Testis (tissue), 3 donors: ENCODE measurements around the gene CCT4. TPM values are rescaled to one million over a fixed set of nuclear protein-coding genes. Genes with fewer than 3 reads are reported as not detected.
A peak's percentile ranks its signal among the peaks of the same experiment; 100 is the strongest.
"Not testable (repeated sequence)": the region's sequence is repeated elsewhere in the genome, so short reads cannot be mapped to it uniquely, and the experiment has no call there.

ENCODE experiments used
- DNase-seq: peaks from one replicate; pipeline ENCODE4 v3.0.0-alpha.2; 2019
- H3K27ac ChIP-seq, 2 donors: fragments of 200-600 bp; sonication (generic); one replicate each; pipeline ENCODE4 v1.5.1; 2019
- H3K27me3 ChIP-seq: fragments of 200-600 bp; sonication (generic); one replicate; pipeline ENCODE4 v1.5.1; 2019
- H3K36me3 ChIP-seq: fragments of 200-600 bp; sonication (generic); one replicate; pipeline ENCODE4 v1.5.1; 2017; ENCODE audit warnings: low read depth; ENCODE audit errors: missing control alignments
- H3K4me1 ChIP-seq: fragments of 200-600 bp; sonication (generic); one replicate; pipeline ENCODE4 v1.5.1; 2019
- H3K4me3 ChIP-seq, 2 donors: fragments of 200-600 bp; sonication (generic); one replicate each; pipeline ENCODE4 v1.5.1; 2017 to 2019
- H3K9me3 ChIP-seq: fragments of 200-600 bp; sonication (generic); one replicate; pipeline ENCODE4 v1.5.1; 2017
- POLR2A ChIP-seq: fragments of 450-650 bp; IDR thresholded peaks from one replicate; pipeline ENCODE4 v1.6.1; 2017; ENCODE audit warnings: antibody characterized with exemption, mild to moderate bottlenecking, moderate library complexity
- WGBS, 2 donors: methylation state at CpG; one replicate each; pipeline ENCODE4 v1.1.5; 2018; 5-methylcytosine and 5-hydroxymethylcytosine counted together
- intact Hi-C: fragments of 100-400 bp; cut with DNase I; formaldehyde crosslinking; loops from one replicate; pipeline ENCODE4 v1.15.1; 2023; ENCODE audit warnings: low total_unique reads
- polyA plus RNA-seq: library from polyadenylated mRNA; stranded (reverse); fragments of 350-450 nt; fragmentation: Illumina TruSeq; extraction: RNeasy Lipid Tissue Mini Kit (QIAGEN cat#74804); gene quantifications from one replicate; pipeline ENCODE4 v1.2.3, GENCODE V29; 2014; ENCODE audit warnings: low read depth, low replicate concordance; ENCODE audit not compliant: insufficient read depth
- total RNA-seq, 2 donors: library from RNA; depleted of rRNA; stranded (reverse); fragments of >200 nt; gene quantifications; one replicate each; pipeline ENCODE4 v1.2.3, GENCODE V29; 2016
- TF ChIP-seq, protein P1 (sequence below), 3 experiments: fragments of 450-650 bp in 2 of 3; fragments of 200-600 bp in 1 of 3; sonication (generic) in 1 of 3; IDR thresholded peaks; one replicate each; pipeline ENCODE4 v1.5.1; 2016 to 2019; ENCODE audit warnings: antibody characterized with exemption in 3 of 3, mild to moderate bottlenecking in 2 of 3, moderate library complexity in 1 of 3

CCT4 gene
- total and polyA plus RNA-seq, 3 donors from 2014 or later: 82.3 to 196 (median 82.9) TPM

DNA sequence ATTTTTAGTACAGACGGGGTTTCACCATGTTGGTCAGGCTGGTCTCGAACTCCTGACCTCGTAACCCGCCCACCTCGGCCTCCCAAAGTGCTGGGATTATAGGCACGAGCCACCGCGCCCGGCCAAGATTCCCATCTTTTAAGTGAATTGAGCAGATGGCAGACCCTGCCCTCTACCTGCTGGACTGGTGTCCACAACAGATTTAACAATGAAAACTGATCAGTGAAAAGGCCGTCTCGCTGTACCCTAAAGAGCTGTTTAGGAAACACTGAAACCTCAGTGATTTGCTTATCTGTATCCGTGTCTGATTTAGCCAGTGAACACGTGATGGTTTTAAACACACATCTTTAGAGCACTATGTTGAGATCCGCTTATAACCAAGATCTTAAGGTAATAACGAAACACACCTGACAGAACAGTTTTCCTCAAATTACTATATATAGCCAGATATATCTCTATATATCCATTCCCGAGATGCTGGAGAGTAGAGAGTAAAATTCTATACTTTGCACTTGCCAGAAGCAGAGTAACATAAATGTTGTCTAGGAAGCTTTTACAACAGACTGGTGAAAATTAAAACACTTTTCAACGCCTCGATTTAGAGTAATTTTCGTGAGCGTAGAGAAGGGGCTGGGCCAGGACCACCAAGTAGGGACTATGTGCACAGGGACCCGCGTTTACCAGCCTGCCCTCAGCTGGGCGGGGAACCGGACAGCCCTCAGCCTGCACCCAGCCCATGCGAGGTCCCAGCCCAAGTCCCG is 35.2 kb downstream of the CCT4 start:
- 16 to 18% methylated on average over 26 of the region's 26 CpGs for WGBS, 2 donors
- no peaks in the 10 kb centered on the region for H3K9me3 ChIP-seq
- DNase-seq: peak; percentile 85
- peaks cover 4% of the 10 kb centered on the region for H3K4me1 ChIP-seq
- no peak for TF ChIP-seq POLR2A
- TF ChIP-seq, protein P1, sequence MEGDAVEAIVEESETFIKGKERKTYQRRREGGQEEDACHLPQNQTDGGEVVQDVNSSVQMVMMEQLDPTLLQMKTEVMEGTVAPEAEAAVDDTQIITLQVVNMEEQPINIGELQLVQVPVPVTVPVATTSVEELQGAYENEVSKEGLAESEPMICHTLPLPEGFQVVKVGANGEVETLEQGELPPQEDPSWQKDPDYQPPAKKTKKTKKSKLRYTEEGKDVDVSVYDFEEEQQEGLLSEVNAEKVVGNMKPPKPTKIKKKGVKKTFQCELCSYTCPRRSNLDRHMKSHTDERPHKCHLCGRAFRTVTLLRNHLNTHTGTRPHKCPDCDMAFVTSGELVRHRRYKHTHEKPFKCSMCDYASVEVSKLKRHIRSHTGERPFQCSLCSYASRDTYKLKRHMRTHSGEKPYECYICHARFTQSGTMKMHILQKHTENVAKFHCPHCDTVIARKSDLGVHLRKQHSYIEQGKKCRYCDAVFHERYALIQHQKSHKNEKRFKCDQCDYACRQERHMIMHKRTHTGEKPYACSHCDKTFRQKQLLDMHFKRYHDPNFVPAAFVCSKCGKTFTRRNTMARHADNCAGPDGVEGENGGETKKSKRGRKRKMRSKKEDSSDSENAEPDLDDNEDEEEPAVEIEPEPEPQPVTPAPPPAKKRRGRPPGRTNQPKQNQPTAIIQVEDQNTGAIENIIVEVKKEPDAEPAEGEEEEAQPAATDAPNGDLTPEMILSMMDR (IDR thresholded peaks at IDR 0.05): no peak
- peak overlapping the region; percentile 74 to 88 for H3K27ac ChIP-seq
- H3K36me3 ChIP-seq: no peaks in the 10 kb centered on the region
- H3K4me3 ChIP-seq: peak overlapping the region; percentile 70 to 90
- H3K27me3 ChIP-seq: no peaks in the 10 kb centered on the region
- intact Hi-C loops: loop anchor here (10.0 kb wide), 1 partner anchor 88 kb away; no protein-coding TSS in a partner anchor

GRCh38 chr2:61851270-61851669 is 37.2 kb downstream of the CCT4 start:
- H3K27me3 ChIP-seq, H3K4me3 ChIP-seq, H3K9me3 ChIP-seq, H3K27ac ChIP-seq, H3K4me1 ChIP-seq, DNase-seq, H3K36me3 ChIP-seq: not testable (repeated sequence)
- WGBS, 2 donors: 93 to 95% methylated on average over 10 of the region's 10 CpGs
- intact Hi-C loops: loop anchor here (10.0 kb wide), 1 partner anchor 86 kb away; no protein-coding TSS in a partner anchor

DNA sequence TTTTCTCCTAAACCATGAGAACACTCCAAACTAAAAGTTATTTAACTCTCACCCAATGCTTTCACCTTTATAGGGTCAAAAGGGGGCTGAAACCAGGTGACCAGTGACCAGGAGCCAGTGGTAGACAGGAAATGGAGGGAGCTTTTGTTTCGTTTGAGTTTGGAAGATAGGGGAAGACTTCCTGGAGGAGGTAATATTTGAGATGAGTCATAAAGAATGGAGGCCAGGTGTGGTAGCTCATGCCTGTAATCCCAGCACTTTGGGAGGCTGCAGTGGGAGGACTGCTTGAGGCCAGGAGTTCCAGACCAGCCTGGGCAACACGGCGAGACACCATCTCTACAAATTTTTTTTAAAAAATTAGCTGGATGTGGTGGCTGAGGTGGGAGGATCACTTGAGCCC is 43.1 kb downstream of the CCT4 start:
- Histone ChIP-seq H3K4me3 (no peak overlapping the region), H3K27me3 (no peaks in the 10 kb centered on the region), H3K36me3 (no peaks in the 10 kb centered on the region), H3K27ac (no peak overlapping the region), H3K4me1 (no peaks in the 10 kb centered on the region), H3K9me3 (no peaks in the 10 kb centered on the region)
- DNase-seq: no peak
- intact Hi-C loops: no loop called here
- TF ChIP-seq, protein P1 (IDR thresholded peaks at IDR 0.05): no peak
- no peak for TF ChIP-seq POLR2A
- 93 to 97% methylated on average over 3 of the region's 3 CpGs for WGBS, 2 donors

DNA sequence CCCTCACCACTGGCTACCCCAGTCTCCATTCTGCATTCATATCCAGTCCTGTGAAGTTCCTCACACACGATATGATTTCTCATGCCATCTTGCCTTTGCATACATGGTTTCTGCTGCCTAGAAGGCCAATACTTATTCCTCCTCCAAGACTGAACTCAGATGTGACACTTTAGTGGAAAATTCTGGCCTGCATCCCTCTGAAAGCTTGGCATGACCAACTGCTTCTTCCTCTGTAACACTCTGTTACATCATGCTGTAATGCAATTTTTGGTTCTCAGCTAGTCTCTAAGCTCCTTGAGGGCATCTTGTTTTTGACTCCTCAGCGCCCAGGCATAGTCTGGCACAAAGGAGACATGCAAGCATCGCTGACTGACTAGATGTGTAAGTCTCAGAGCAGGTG is 47.2 kb downstream of the CCT4 start:
- no peaks in the 10 kb centered on the region for H3K36me3 ChIP-seq
- intact Hi-C loops: no loop called here

GRCh38 chr2:61834893-61835292 is 53.6 kb downstream of the CCT4 start:
- Histone ChIP-seq H3K36me3 (no peaks in the 10 kb centered on the region), H3K4me1 (no peaks in the 10 kb centered on the region), H3K27ac (no peak overlapping the region), H3K4me3 (no peak overlapping the region), H3K27me3 (no peaks in the 10 kb centered on the region), H3K9me3 (no peaks in the 10 kb centered on the region)
- TF ChIP-seq, protein P1 (IDR thresholded peaks at IDR 0.05): no peak
- no peak for TF ChIP-seq POLR2A
- intact Hi-C loops: no loop called here
- WGBS, 2 donors: 97 to 100% methylated on average over 1 of the region's 1 CpG
- DNase-seq: no peak

More for the DNA sequence above, 47.2 kb downstream of the CCT4 start:
- Histone ChIP-seq H3K4me3 (no peak overlapping the region), H3K4me1 (no peaks in the 10 kb centered on the region), H3K27me3 (no peaks in the 10 kb centered on the region), H3K9me3 (no peaks in the 10 kb centered on the region), H3K27ac (no peak overlapping the region)
- WGBS, 2 donors: 96 to 98% methylated on average over 3 of the region's 3 CpGs
- TF ChIP-seq, protein P1 (IDR thresholded peaks at IDR 0.05): no peak
- no peak for TF ChIP-seq POLR2A
- no peak for DNase-seq
